SH-SY5Y (cell line): Measurements from ENCODE around the gene MACROD2.

Experiments
- GATA2 ChIP-seq: IDR thresholded peaks from 2 replicates; pipeline ENCODE4 v1.6.1; 2011; ENCODE audit warnings: mild to moderate bottlenecking, low read depth, low read length
- GATA3 ChIP-seq: IDR thresholded peaks from 2 replicates; pipeline ENCODE4 v1.6.1; 2011; ENCODE audit warnings: low read depth, mild to moderate bottlenecking, low read length, moderate library complexity

MACROD2 gene

GRCh38 chr20:14361509-14362345 is 366.4 kb downstream of the MACROD2 start:
- TF ChIP-seq GATA2 = no peak
- TF ChIP-seq GATA3 = no peak

GRCh38 chr20:14374196-14374595 is 378.9 kb downstream of the MACROD2 start:
- TF ChIP-seq GATA2 (no peak), GATA3 (no peak)

- TF ChIP-seq GATA2 (no peak), GATA3 (no peak)
Measured at GRCh38 chr20:14375416-14375985, 380.2 kb downstream of the MACROD2 start.

DNA sequence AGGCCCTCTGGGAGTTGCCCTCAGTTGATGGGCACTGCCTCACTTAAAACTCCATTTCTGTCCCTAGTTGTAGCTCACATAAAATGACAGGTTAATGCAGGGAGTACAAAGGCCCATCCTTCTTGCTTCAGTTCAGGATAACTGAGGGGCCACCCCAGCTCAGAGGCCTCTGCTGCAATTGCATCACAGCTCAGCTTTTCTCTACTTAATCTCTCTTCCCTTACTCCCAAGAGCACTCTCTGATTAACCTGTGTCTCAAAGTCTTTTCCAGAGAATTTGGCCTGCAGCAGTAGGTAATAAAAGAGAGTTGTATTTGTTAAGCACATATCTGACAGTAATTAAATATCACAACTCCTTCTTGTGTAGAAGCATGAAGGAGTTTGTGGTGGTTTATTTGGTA is 383.0 kb downstream of the MACROD2 start:
- TF ChIP-seq GATA3 = no peak
- TF ChIP-seq GATA2 = no peak

- no peak for TF ChIP-seq GATA2
- TF ChIP-seq GATA3 = no peak
Measured at GRCh38 chr20:14383335-14383734, 388.0 kb downstream of the MACROD2 start.

DNA sequence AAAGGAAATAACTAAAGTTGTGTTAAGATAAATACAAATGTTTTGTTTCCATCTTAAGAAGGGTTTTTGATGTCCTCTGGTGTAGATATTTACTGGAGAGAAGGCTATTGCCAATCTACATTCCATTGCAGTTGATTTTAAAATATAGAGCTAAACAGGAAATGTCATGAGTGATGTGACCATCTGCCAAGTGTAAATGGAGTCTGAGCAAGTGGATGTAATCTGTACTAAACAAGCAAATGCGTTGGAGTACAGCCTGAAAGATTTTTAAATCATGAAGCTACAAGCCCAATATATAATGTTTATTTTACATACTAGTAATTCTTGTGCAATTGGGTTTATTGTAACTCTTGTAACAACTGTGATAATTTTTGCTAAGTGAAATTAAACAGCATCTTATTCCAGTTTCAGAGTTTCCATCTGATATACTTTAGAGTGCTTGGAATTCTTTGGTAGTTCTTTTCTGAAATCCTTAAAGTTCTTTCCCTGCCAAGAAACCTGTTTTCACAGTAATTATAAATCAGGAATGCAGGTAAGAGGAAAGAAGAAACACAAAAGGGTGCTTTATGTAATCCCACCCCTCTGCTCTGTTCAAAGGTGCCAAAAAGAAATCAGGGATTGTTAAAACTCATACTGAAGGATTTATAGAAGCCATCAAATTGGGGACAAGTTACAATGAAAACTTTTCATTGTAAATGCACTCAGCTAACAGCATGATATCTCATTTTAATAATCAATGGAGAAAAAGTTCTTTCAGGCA is 389.3 kb downstream of the MACROD2 start:
- TF ChIP-seq GATA2 = no peak

DNA sequence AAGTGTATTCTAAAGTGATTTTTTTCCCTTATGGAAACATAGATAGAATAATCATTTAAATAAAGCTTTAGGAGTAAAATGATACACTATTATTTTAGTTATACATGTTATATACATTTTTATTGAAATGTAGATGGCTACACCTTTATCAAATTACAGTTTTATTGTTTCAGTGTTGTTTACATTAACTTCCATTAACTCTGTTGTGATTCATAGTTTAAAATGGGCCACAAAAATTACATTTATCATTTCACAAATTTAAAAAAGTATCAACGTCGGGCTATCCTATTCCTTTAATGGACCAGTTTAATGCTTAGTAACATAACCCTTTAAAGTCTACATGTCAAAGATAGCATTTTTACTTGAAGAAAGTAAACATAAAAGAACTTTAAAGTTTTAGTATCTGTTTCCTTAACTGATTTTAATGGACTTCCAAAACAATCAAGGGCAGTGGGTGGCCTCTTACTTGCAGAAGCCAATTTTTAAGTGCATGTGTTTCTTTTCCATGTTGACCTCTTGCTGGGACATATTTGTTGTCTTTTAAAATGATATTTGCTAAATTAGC is 389.9 kb downstream of the MACROD2 start:
- TF ChIP-seq GATA2 (no peak), GATA3 (no peak)

GRCh38 chr20:14386726-14387125 is 391.4 kb downstream of the MACROD2 start:
- TF ChIP-seq GATA3 (no peak), GATA2 (no peak)

GRCh38 chr20:14401479-14402138 is 406.3 kb downstream of the MACROD2 start:
- TF ChIP-seq GATA2 = peak; percentile 91
- peak; percentile 93 for TF ChIP-seq GATA3

DNA sequence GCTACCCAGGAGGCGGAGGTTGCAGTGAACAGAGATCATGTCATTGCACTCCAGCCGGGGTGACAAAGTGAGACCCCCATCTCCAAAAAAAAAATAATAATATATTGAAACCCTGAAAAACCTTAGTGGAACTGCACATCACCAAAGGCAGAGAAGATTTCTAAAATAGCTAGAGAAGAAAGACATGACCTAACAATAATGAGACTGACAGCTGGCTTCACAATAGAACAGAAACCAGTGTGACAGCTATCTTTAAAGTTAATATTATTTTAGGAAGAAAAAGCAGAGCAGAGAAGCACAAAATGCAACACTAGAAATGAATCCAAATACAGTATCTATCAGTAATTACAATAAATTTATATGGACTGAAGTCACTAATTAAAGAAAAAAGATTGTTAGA is 409.2 kb downstream of the MACROD2 start:
- TF ChIP-seq GATA3 = no peak
- no peak for TF ChIP-seq GATA2

DNA sequence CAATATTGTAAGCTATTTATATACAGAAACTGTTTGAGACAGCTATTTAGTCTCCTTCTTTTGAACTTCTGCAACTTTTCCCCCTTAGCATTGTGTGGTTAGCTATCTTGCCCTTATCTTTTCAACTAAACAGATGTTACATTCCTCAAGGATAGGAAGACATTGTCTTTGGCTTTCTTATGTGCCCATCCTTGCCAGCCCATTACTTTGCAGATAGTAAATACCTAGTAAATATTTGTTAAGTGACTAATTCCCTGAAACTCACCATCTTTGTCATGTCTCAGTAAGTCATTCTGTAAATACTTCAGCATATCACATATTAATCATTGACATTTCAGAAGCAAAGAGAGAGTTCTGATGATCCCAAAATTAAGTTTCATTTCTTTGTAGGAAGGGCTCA is 411.2 kb downstream of the MACROD2 start:
- no peak for TF ChIP-seq GATA3
- no peak for TF ChIP-seq GATA2

DNA sequence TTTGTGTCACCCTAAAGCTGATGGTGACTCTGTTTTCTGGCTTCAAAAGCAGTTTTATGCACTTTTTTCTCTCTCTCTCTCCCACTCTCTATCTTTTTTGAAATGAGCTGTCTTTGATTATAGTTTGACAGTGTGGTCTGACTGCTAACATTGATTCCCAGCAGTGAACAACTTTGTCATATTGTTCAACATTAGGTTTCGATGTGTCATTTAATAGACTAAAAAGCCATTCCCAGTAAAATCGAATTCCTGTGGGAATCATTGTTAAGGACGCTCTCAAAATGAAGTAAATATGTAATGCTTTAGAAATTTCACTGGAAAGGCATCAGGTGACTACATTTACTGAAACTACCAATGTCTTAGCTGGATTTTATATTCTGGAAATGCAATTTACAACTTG is 412.0 kb downstream of the MACROD2 start:
- TF ChIP-seq GATA3 (no peak), GATA2 (no peak)

DNA sequence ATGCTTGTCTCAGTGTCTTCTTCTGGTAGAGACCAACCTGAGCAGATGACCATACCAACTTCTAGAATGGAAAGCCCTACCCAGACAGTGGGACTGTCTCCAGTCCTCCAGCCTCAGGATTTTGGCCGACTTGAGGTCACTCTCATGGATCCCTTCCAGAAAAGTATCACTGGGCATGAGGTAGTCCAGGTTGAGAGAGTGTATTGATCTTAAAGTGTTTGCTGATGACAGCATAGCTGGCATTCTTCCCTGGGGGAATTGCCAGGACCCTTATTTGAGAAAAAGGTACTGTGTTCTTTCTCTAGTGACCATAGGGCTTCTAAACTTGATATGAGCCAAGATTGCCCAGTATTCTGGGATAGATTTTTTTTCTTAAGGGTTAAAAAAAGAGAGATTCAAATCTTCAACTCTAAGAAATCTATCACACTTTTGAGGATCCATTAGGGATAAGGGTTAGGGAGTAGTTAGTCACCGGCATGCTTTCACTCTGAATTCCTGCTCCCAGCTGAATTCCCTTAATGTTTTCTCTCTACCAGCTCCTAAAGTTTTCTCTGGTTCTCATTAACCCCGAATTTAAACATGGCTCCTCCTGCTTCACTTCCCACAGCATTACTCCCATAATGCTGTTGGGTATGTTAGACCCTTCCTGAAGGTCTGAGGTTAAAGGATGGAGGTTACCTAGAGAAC is 415.7 kb downstream of the MACROD2 start:
- TF ChIP-seq GATA3 (no peak), GATA2 (no peak)
